Measurements from ENCODE around the gene POLE.
"Not testable (repeated sequence)": the region's sequence is repeated elsewhere in the genome, so short reads cannot be mapped to it uniquely, and the experiment has no call there.

The POLE gene

GRCh38 chr12:132717011-132717410 is 29.9 kb upstream of the POLE start:
- DNase-seq, result no peak

GRCh38 chr12:132716356-132716755 is 29.2 kb upstream of the POLE start:
- no peak for DNase-seq

DNA sequence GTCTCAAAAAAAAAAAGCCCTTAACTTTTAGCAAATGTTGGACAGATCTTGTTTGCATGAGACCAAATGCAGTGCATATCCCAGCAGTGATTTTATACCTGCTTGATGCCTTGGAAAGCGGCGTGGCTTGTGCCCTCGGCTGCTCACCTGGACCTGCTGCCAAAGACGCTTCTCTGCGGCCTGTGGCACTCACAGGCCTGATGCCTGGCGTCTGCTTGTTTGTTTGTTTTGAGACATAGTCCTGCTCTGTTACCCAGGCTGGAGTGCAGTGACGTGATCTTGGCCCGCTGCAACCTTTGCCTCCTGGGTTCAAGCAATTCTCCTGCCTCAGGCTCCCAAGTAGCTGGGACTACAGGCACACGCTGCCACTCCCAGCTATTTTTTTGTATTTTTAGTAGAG is 28.7 kb upstream of the POLE start:
- DNase-seq, result no peak

DNA sequence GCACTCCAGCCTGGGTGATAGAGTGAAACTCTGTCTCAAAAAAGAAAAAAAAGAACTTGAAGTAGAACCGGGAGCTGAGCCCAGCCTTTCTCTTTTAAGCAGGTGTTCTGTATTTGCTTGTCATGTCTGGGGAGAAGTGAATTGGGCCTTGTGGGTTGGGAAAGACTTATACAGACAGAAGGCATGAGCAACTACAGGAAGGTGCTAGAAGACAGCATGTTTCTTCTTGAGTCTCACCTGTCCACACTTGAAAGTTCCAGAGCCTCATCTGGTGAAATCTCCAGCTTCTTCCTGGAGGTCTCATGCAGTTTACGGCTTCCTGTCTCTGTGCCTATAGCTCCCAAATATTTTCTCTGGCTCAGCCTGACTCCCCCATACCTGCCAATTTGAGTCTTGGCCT is 26.0 kb upstream of the POLE start:
- DNase-seq, result no peak

DNA sequence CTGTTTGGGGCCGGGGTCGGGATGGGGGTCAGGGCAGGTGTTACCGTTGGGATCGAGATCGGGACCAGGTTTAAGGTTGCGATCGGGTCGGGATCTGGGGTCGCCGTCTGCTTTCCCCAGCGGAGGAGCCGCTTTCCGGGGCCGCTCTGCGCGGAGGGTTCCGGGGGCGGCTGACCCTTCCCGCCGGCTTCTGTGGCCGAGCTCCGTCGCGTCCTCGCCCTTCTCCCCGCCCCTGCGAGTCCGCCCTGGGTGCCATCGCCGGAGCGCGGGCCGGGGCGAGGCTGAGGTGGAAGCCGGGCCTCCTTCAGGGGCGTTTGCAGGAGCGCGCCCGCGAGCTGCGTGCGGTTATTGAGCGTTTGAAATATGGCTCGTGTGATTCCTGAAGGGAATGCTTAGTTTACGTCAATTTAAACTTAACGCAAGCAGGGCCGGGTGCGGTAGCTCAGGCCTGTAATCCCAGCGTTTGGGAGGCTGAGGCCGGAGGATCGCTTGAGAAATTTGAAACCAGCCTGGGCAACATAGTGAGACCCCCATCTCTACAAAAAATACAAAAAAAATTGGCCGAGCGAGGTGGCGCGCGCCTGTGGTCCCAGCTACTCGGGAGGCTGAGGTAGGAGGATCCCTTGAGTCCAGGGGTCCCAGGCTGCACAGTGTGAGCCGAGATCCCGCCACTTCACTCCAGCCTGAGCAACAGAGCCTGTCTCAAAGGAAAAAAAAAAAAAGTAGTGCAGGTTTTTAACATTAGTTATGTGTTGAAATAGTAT is 24.1 kb upstream of the POLE start:
- peak; percentile 43 for DNase-seq

DNA sequence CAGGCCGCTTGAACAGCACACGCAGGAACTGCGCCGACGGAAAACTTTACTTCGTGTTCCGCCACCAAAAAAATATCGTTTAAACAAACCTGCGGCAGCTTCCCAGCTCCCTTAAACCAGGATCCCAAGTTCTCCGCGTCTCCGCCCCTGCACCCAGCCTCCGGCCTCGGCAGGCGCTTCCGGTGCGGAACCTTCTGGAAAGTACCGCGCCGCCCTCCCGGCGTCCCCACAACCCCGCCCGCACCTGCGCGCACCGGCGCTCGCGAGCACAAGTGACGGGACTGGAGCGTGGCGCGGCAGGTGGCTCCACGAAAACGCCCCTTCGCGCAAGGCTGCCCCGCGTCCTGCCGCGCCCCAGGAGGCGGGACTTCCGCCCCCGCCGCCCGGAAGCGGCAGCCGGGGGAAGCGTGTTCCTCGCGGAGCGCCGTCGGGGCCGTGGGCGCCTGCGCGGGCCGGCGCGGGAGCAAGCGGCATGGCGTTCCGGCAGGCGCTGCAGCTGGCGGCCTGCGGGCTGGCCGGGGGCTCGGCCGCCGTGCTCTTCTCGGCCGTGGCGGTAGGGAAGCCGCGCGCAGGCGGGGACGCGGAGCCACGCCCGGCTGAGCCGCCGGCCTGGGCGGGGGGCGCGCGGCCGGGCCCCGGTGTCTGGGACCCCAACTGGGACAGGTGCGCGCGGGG is 23.4 kb upstream of the POLE start, which contains the start of gene PGAM5:
Gene PGAM5 (plus strand): TSS at position 438 of the 675 bp plus-strand sequence. CDS start 35 bp downstream, at position 473.
- DNase-seq, result peak; percentile 93

GRCh38 chr12:132710043-132710404 is 22.9 kb upstream of the POLE start:
- DNase-seq, result no peak

- DNase-seq, result no peak
Measured at GRCh38 chr12:132708150-132708549, 21.0 kb upstream of the POLE start.

GRCh38 chr12:132707241-132707640 is 20.1 kb upstream of the POLE start:
- DNase-seq, result no peak

- no peak for DNase-seq
Measured at GRCh38 chr12:132703641-132704040, 16.5 kb upstream of the POLE start.

GRCh38 chr12:132702640-132703039 is 15.5 kb upstream of the POLE start:
- DNase-seq, result no peak

- peak; percentile 48 for DNase-seq
Measured at GRCh38 chr12:132700212-132700822, 13.2 kb upstream of the POLE start.

GRCh38 chr12:132698341-132698740 is 11.2 kb upstream of the POLE start:
- DNase-seq, result peak; percentile 30

DNA sequence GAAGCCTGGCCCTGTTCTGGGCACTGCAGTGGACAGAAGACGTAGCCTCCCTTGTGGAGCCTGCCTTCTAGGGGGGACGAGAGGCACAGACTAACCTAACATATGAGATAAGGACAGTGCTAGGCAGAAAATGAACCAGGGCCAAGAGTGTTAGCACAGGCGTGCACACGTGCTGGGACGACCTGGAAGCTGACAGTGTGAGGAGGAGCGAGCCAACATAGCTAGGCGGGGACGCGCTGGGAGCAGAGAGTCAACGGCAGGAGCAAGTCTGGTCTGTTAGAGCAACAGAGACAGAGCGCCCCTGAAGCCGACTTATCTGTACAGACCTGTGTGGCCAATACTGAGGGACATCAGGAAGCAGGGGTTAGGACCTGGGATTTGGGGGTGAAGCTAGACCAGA is 8.3 kb upstream of the POLE start:
- DNase-seq, result no peak

- DNase-seq, result not testable (repeated sequence)
Measured at GRCh38 chr12:132694888-132695287, 7.7 kb upstream of the POLE start.

DNA sequence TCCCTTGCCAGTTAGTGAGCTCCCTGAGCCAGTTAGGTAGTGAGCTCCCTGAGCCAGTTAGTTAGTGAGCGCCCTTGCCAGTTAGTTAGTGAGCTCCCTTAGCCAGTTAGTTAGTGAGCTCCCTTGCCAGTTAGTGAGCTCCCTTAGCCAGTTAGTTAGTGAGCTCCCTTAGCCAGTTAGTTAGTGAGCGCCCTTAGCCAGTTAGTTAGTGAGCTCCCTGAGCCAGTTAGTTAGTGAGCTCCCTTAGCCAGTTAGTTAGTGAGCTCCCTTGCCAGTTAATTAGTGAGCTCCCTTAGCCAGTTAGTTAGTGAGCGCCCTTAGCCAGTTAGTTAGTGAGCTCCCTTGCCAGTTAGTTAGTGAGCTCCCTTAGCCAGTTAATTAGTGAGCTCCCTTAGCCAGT is 4.9 kb upstream of the POLE start:
- not testable (repeated sequence) for DNase-seq

DNA sequence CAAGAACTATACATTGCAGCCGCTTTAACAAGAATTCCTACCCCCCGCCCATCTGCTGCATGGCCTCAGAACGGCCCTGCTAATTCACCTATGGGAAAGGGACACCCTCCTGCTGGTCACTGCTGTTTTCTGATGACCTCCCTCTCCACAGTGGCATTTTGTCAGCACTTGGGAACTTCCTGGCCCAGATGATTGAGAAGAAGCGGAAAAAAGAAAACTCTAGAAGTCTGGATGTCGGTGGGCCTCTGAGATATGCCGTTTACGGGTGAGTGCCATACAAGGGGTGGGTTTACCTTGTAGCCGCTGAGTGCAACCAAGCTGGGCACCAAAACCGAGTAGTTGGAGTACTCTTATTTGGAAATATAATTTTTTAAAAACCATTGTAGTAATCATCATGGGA is 3.0 kb upstream of the POLE start:
- no peak for DNase-seq

DNA sequence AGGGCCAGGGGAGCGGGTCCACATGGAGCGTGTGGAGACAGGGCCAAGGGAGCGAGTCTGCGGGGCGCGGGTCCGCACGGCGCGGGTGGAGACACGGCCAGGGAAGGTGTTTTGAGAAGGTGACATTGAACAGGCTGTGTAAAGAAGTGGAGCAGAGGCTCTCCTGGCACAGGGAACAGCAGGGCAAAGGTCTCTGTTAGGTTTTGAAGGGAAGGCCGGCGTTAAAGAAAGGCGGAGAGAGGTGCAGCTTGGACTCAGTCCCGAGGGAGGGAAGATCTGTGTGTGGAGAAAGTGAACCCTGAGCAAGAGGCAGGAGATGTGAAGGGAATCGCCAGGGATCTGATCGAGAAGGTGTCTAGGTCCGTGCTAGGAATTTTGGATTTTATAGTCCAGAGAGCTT is 2.1 kb upstream of the POLE start:
- DNase-seq, result no peak

DNA sequence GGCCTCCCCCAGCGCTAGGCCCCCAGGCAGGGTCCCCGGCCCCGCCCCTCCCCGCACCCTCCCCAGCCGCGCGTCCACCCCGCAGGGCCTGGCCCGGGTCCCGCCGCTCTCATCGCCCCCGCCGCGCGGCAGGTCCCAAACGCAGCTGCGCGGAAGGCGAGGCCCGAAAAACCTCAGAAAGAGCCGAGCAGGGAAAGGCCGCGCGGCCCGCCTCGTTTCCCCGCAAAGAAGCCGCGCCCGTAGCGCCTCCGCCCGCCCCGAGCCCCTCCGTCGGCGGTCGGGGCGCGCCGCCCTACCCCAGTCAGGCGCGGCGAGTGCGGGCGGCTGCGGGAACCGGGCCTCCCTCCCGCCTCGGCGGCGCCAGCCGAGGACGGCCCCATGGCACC is 324 bp downstream of the POLE start:
- DNase-seq, result peak; percentile 18

DNA sequence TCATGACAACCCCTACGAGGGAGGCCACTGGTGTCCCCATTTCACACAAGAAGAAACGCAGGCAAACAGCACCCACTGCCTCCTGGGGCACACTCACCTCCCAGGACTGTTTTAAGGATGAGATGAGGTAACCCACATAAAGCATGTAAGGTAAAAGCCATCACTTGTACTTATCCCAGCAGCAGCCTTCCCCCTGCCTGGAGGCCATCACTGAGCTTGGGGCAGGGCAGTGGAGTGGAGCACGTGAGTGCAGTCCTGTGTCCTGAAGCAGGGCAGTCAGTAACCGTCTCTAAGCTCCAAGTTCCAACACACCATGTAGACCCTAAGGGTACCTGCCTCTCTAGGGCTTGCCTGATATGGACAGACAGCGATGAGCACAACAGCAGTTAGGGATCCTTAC is 1.7 kb downstream of the POLE start:
- DNase-seq, result no peak

DNA sequence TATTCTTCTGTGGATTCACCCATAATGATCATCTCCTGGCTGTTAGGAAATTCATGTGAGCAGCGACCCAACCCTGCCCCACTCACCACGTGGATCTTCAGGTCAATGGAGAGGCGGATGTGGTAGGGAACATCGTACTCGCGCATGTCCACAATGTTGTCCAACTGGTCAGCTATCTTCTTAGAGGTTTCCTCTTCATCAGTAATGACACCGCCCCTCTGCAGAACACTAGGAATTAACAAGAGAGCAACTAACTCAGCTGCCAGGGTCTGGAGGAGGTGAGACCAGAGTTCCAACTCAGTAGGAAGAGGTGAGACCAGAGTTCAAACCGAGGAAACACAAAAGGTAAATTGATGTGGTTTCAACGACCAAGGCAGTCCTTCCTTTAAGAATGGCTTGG is 9.7 kb downstream of the POLE start:
- DNase-seq, result no peak

DNA sequence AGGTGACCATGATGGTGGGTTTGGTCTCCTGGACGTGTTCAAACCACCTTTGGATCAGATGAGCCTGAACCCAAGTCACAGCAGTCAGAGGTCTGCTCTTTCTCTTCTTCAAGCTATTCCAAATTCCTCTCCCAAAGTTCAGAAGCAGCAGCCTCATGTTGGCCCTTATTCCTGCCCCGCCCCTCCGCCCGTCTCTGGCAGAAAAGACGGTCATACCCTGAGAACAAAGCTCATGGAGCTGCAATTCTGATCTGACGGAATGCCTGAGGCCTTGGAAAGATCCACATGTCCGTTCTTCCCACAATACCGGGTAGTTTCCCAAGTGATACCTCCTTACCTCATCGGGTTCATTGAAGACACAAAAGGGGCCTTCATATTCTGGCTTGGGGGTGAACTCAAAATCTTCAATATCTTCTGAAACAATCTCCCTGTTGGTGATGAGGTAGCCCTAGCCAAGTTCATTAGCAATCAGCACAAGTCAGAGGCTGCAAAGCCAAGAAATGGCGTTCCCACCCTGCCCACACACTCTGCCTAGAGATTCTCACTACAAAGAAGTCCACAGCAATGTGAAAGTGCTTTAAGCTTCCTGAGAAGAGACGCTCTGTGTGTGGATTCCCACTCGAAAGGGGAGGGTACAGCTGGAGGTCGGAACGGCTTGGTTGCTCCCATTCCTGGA is 11.2 kb downstream of the POLE start:
- no peak for DNase-seq

GRCh38 chr12:132674561-132674960 is 12.6 kb downstream of the POLE start:
- DNase-seq, result no peak

Data from suppressor macrophage treated with lipopolysaccharide for 4 hours (primary cell).